Neural cell (in vitro differentiated cells): ENCODE measurements around the gene REL.

Experiments
- EP300 ChIP-seq: fragments of 450-650 bp; conservative IDR thresholded peaks from 2 replicates; pipeline ENCODE4 v1.6.1; 2014; ENCODE audit warnings: antibody characterized with exemption, mild to moderate bottlenecking, moderate library complexity; ENCODE audit not compliant: poor library complexity, severe bottlenecking
- EZH2 ChIP-seq: fragments of 200-600, 300-800 bp; shearing (Covaris generic), sonication (generic); IDR thresholded peaks from 2 replicates; pipeline ENCODE4 v1.6.1; 2014; ENCODE audit warnings: antibody characterized with exemption, low read length, borderline replicate concordance, mild to moderate bottlenecking; ENCODE audit not compliant: insufficient read depth, poor library complexity, severe bottlenecking
- POLR2AphosphoS5 ChIP-seq: IDR thresholded peaks from 2 replicates; pipeline ENCODE4 v1.6.1; 2012
- TAF1 ChIP-seq: IDR thresholded peaks from 2 replicates; pipeline ENCODE4 v1.6.1; 2012; ENCODE audit warnings: low read depth
- TF ChIP-seq, protein P1 (sequence below): fragments of 450-650 bp; IDR thresholded peaks from 2 replicates; pipeline ENCODE4 v1.5.1; 2014; ENCODE audit warnings: antibody characterized with exemption, mild to moderate bottlenecking, moderate library complexity; ENCODE audit not compliant: poor library complexity, severe bottlenecking
- TF ChIP-seq, protein P2 (sequence below): IDR thresholded peaks from 2 replicates; pipeline ENCODE4 v1.6.1; 2012; ENCODE audit warnings: borderline replicate concordance

DNA sequence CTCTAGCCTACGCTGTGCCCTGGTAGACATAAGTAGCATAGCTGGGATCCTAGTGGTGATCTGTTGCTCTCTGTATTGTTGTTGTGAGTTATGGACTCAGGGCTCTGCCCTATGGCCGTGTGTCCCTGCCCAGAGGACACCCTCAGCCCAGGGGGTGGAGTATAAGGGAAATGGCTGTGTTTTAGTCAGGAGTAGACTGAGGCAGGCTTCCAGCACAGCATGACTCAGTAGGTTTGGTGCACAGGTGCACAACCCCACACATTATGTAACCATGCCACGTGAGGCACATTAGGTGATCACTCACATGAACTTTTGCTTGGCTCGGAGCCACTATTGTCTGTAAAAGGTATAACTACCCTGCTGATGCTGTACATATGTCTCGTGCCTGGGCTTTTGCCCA lies 76.3 kb downstream of the REL start:
- TF ChIP-seq EZH2 (no peak), EP300 (no peak), POLR2AphosphoS5 (no peak), TAF1 (no peak)
- TF ChIP-seq, protein P1, sequence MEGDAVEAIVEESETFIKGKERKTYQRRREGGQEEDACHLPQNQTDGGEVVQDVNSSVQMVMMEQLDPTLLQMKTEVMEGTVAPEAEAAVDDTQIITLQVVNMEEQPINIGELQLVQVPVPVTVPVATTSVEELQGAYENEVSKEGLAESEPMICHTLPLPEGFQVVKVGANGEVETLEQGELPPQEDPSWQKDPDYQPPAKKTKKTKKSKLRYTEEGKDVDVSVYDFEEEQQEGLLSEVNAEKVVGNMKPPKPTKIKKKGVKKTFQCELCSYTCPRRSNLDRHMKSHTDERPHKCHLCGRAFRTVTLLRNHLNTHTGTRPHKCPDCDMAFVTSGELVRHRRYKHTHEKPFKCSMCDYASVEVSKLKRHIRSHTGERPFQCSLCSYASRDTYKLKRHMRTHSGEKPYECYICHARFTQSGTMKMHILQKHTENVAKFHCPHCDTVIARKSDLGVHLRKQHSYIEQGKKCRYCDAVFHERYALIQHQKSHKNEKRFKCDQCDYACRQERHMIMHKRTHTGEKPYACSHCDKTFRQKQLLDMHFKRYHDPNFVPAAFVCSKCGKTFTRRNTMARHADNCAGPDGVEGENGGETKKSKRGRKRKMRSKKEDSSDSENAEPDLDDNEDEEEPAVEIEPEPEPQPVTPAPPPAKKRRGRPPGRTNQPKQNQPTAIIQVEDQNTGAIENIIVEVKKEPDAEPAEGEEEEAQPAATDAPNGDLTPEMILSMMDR: no peak
- TF ChIP-seq, protein P2, sequence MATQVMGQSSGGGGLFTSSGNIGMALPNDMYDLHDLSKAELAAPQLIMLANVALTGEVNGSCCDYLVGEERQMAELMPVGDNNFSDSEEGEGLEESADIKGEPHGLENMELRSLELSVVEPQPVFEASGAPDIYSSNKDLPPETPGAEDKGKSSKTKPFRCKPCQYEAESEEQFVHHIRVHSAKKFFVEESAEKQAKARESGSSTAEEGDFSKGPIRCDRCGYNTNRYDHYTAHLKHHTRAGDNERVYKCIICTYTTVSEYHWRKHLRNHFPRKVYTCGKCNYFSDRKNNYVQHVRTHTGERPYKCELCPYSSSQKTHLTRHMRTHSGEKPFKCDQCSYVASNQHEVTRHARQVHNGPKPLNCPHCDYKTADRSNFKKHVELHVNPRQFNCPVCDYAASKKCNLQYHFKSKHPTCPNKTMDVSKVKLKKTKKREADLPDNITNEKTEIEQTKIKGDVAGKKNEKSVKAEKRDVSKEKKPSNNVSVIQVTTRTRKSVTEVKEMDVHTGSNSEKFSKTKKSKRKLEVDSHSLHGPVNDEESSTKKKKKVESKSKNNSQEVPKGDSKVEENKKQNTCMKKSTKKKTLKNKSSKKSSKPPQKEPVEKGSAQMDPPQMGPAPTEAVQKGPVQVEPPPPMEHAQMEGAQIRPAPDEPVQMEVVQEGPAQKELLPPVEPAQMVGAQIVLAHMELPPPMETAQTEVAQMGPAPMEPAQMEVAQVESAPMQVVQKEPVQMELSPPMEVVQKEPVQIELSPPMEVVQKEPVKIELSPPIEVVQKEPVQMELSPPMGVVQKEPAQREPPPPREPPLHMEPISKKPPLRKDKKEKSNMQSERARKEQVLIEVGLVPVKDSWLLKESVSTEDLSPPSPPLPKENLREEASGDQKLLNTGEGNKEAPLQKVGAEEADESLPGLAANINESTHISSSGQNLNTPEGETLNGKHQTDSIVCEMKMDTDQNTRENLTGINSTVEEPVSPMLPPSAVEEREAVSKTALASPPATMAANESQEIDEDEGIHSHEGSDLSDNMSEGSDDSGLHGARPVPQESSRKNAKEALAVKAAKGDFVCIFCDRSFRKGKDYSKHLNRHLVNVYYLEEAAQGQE: no peak
